ENCODE data around the gene PSMC4.
"Not testable (repeated sequence)": the region's sequence is repeated elsewhere in the genome, so short reads cannot be mapped to it uniquely, and the experiment has no call there.

GRCh38 chr19:39957886-39958285 lies 13.1 kb upstream of the PSMC4 start:
- not testable (repeated sequence) for TF ChIP-seq EZH2 (IDR thresholded peaks at IDR 0.05; ENCODE audit: insufficient read depth, poor library complexity, severe bottlenecking); EZH2phosphoT487 (IDR thresholded peaks at IDR 0.05; ENCODE audit: insufficient read depth, low read depth)

Data from GM23248 (cell line).